HCT116 (cell line): Measurements from ENCODE around the gene ANGPTL4. TPM values are rescaled to one million over a fixed set of nuclear protein-coding genes. Genes with fewer than 3 reads are reported as not detected.
"Not testable (repeated sequence)": the region's sequence is repeated elsewhere in the genome, so short reads cannot be mapped to it uniquely, and the experiment has no call there.

Experiments used
- ATAC-seq: fragments of 200-7000 bp; cut with Tn5 transposase; 2 replicates; pipeline ENCODE4 v1.9.1; 2020; ENCODE audit warnings: mild to moderate bottlenecking, moderate library complexity
- BruUV-seq: library from RNA; stranded (reverse); fragments of 400-500 nt; replicated peaks from 2 replicates; lab custom pipeline; 2021; lab: Mats Ljungman, UMichigan
- CTCF ChIA-PET: fragments of 300-600 bp; sonication (Branson Sonifier 250); formaldehyde crosslinking; loops from one replicate; lab custom pipeline; 2021; ENCODE audit warnings: antibody characterized with exemption; lab: Charles Lee
- POLR2A ChIA-PET: fragments of 300-600, 350-600 bp; sonication (Branson Sonifier 250); formaldehyde crosslinking; loops from one replicate; lab custom pipeline; 2021; ENCODE audit warnings: antibody characterized with exemption; lab: Charles Lee
- RAD21 ChIA-PET, 2 experiments: fragments of 300-600 bp; sonication (Branson Sonifier 250); formaldehyde crosslinking; loops; one replicate each; lab custom pipeline; 2023; ENCODE audit warnings: low total read pairs in 2 of 2; ENCODE audit not compliant: uncharacterized antibody in 2 of 2, unreplicated experiment in 2 of 2, low non-redundant PET in 1 of 2; lab: Charles Lee
- DNase-seq: peaks from one replicate; pipeline ENCODE4 v3.0.0-alpha.2; 2010; ENCODE audit warnings: low read depth, low spot score
- H2AFZ ChIP-seq: fragments of 200-600 bp; shearing (Covaris generic), sonication (generic); 2 replicates; pipeline ENCODE4 v1.6.1; 2017; ENCODE audit warnings: low read depth, mixed run types, mixed read lengths, antibody characterized with exemption, low read length; ENCODE audit not compliant: poor library complexity, severe bottlenecking
- H3K27ac ChIP-seq: 2 replicates; pipeline ENCODE4 v1.5.1; 2012; ENCODE audit warnings: low read depth, low read length
- H3K27me3 ChIP-seq: fragments of 200-600 bp; sonication (generic); 2 replicates; pipeline ENCODE4 v1.6.1; 2016; ENCODE audit warnings: mixed run types, low read length, mixed read lengths; ENCODE audit not compliant: insufficient read depth
- H3K36me3 ChIP-seq, 2 experiments: fragments of 200-500 bp in 1 of 2; fragments of 200-600 bp in 1 of 2; sonication (Bioruptor generic) in 1 of 2; sonication (generic) in 1 of 2; 2 replicates each; pipeline versions ENCODE4 v1.5.1 to v1.6.1; 2014 to 2016; ENCODE audit warnings: low read length in 2 of 2, inconsistent platforms in 1 of 2, mixed read lengths in 1 of 2, mixed run types in 1 of 2; ENCODE audit not compliant: insufficient read depth in 2 of 2, control insufficient read depth in 1 of 2
- H3K4me1 ChIP-seq, 2 experiments: fragments of 200-600 bp in 1 of 2; sonication (generic) in 1 of 2; 2 replicates each; pipeline versions ENCODE4 v1.5.1 to v1.6.1; 2012 to 2017; ENCODE audit warnings: low read length in 2 of 2, inconsistent platforms in 1 of 2, mild to moderate bottlenecking in 1 of 2, mixed read lengths in 1 of 2, mixed run types in 1 of 2, moderate library complexity in 1 of 2; ENCODE audit not compliant: insufficient read depth in 2 of 2, control insufficient read depth in 1 of 2
- H3K4me2 ChIP-seq: fragments of 200-600 bp; sonication (generic); 2 replicates; pipeline ENCODE4 v1.6.1; 2017; ENCODE audit warnings: mixed run types, low read length, mixed read lengths
- H3K4me3 ChIP-seq, 2 experiments: fragments of 200-600 bp in 1 of 2; sonication (generic) in 1 of 2; replicated peaks in 1 of 2; 2 replicates each; pipeline ENCODE4 v1.5.1; 2011 to 2016; ENCODE audit warnings: low read length in 2 of 2, control low read depth in 1 of 2, low read depth in 1 of 2, mild to moderate bottlenecking in 1 of 2, mixed read lengths in 1 of 2, mixed run types in 1 of 2
- H3K79me2 ChIP-seq: fragments of 200-600 bp; sonication (generic); 2 replicates; pipeline ENCODE4 v1.6.1; 2017; ENCODE audit warnings: mild to moderate bottlenecking, mixed run types, low read length, moderate library complexity, mixed read lengths; ENCODE audit not compliant: insufficient read depth
- H3K9ac ChIP-seq: fragments of 200-600 bp; sonication (generic); 2 replicates; pipeline ENCODE4 v1.6.1; 2016; ENCODE audit warnings: low read length, mixed read lengths
- H3K9me2 ChIP-seq: fragments of 200-600 bp; sonication (generic), shearing (Covaris generic); 2 replicates; pipeline ENCODE4 v1.6.1; 2017; ENCODE audit warnings: mixed run types, mild to moderate bottlenecking, moderate library complexity; ENCODE audit not compliant: insufficient read depth
- H3K9me3 ChIP-seq, 2 experiments: fragments of 200-500 bp in 1 of 2; fragments of 200-600 bp in 1 of 2; sonication (Bioruptor generic) in 1 of 2; sonication (generic) in 1 of 2; 2 replicates each; pipeline ENCODE4 v1.6.1; 2014 to 2017; ENCODE audit warnings: low read length in 2 of 2, mixed read lengths in 2 of 2, inconsistent platforms in 1 of 2, low read depth in 1 of 2, mild to moderate bottlenecking in 1 of 2, mixed run types in 1 of 2, moderate library complexity in 1 of 2; ENCODE audit not compliant: control insufficient read depth in 1 of 2, insufficient read depth in 1 of 2
- H4K20me1 ChIP-seq: fragments of 200-600 bp; sonication (generic), shearing (Covaris generic); 2 replicates; pipeline ENCODE4 v1.6.1; 2017; ENCODE audit warnings: mixed run types, mild to moderate bottlenecking, moderate library complexity; ENCODE audit not compliant: insufficient read depth
- ATF3 ChIP-seq: IDR thresholded peaks from 2 replicates; pipeline ENCODE4 v1.6.1; 2012
- EGR1 ChIP-seq: IDR thresholded peaks from 2 replicates; pipeline ENCODE4 v1.6.1; 2012; ENCODE audit warnings: low read depth
- EZH2 ChIP-seq: fragments of 200-600 bp; sonication (generic); IDR thresholded peaks from 2 replicates; pipeline ENCODE4 v1.6.1; 2017; ENCODE audit warnings: antibody characterized with exemption, mixed run types
- EZH2phosphoT487 ChIP-seq: fragments of 200-600 bp; IDR thresholded peaks from 2 replicates; pipeline ENCODE4 v1.6.1; 2018; ENCODE audit warnings: antibody characterized with exemption, borderline replicate concordance
- MAX ChIP-seq: IDR thresholded peaks from 2 replicates; pipeline ENCODE4 v1.6.1; 2012
- POLR2A ChIP-seq: IDR thresholded peaks from 2 replicates; pipeline ENCODE4 v1.7.0; 2011; ENCODE audit warnings: borderline replicate concordance; ENCODE audit not compliant: insufficient read depth, insufficient read length; ENCODE audit errors: extremely low read depth
- POLR2AphosphoS5 ChIP-seq: IDR thresholded peaks from 2 replicates; pipeline ENCODE4 v1.6.1; 2011; ENCODE audit warnings: mild to moderate bottlenecking, low read depth, low read length, moderate library complexity
- RAD21 ChIP-seq: IDR thresholded peaks from 2 replicates; pipeline ENCODE4 v1.6.1; 2012; ENCODE audit warnings: low read depth, mild to moderate bottlenecking
- REST ChIP-seq: IDR thresholded peaks from 2 replicates; pipeline ENCODE4 v1.6.1; 2012; ENCODE audit warnings: low read depth
- SIN3A ChIP-seq: IDR thresholded peaks from 2 replicates; pipeline ENCODE4 v1.6.1; 2012; ENCODE audit warnings: low read depth
- SP1 ChIP-seq: IDR thresholded peaks from 2 replicates; pipeline ENCODE4 v1.6.1; 2012; ENCODE audit warnings: low read depth
- TCF7L2 ChIP-seq: IDR thresholded peaks from 2 replicates; pipeline ENCODE4 v1.7.0; 2011; ENCODE audit warnings: borderline replicate concordance, inconsistent platforms; ENCODE audit not compliant: insufficient read depth, insufficient read length; ENCODE audit errors: extremely low read depth
- ZFX ChIP-seq: fragments of 450-650 bp; IDR thresholded peaks from 2 replicates; pipeline ENCODE4 v1.6.1; 2017
- intact Hi-C: fragments of 100-400 bp; cut with micrococcal nuclease; formaldehyde crosslinking; loops from 2 replicates; pipeline ENCODE4 v1.10.0; 2022
- total RNA-seq: library from RNA; stranded (reverse); gene quantifications from one replicate; pipeline ENCODE4 v1.2.1, GENCODE V29; 2021; ENCODE audit not compliant: unreplicated experiment
- TF ChIP-seq, protein P1 (sequence below): IDR thresholded peaks from 2 replicates; pipeline ENCODE4 v1.6.1; 2011; ENCODE audit warnings: mild to moderate bottlenecking, low read length, moderate library complexity; ENCODE audit not compliant: insufficient replicate concordance; ENCODE audit errors: extremely low read depth

ANGPTL4 gene
- total RNA-seq, 1 experiment from 2014 or later: 54.8 TPM

DNA sequence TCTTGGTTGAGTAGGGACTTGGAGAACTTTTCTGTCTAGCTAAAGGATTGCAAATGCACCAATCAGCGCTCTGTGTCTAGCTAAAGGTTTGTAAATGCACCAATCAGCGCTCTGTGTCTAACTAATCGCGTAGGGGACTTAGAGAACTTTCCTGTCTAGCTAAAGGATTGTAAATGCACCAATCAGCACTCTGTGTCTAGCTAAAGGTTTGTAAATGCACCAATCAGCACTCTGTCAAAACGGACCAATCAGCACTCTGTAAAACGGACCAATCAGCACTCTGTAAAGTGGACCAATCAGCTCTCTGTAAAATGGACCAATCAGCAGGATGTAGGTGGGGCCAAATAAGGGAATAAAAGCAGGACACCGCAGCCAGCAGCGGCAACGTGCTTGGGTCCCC, 22.5 kb downstream of the ANGPTL4 start:
- H3K9me2 ChIP-seq, CTCF ChIA-PET, DNase-seq, H3K27ac ChIP-seq, H3K9me3 ChIP-seq, H3K79me2 ChIP-seq, H3K4me2 ChIP-seq, ATAC-seq, H3K27me3 ChIP-seq, H4K20me1 ChIP-seq, H3K4me3 ChIP-seq, intact Hi-C loops, H3K9ac ChIP-seq, H2AFZ ChIP-seq: not testable (repeated sequence)
- H3K4me1 ChIP-seq: peaks cover 5 to 18% of the 10 kb centered on the region in 2 experiments; a peak in 3 of 4 replicates
- POLR2A ChIA-PET: interaction anchor here (0.6 to 2.0 kb wide), 2 partner anchors 10 to 29 kb away, joined by 3 to 12 read pairs; no protein-coding TSS in a partner anchor
- TF ChIP-seq SP1: peak; percentile 7; the same call in 1 of the 2 replicates
- TF ChIP-seq, all 23 proteins: peak for 1; not testable (repeated sequence) for 22
- BruUV-seq, RAD21 ChIA-PET, H3K36me3 ChIP-seq: not testable (repeated sequence)

- no peaks in the 10 kb centered on the region for H3K36me3 ChIP-seq
- no peak overlapping the region for H3K9ac ChIP-seq
- no peaks in the 10 kb centered on the region for H3K9me2 ChIP-seq
- H3K4me1 ChIP-seq: peaks cover 6 to 23% of the 10 kb centered on the region in 2 experiments; a peak in 3 of 4 replicates
- POLR2A ChIA-PET: interaction anchor here (0.6 to 2.0 kb wide), 2 partner anchors 10 to 29 kb away, joined by 3 to 12 read pairs; no protein-coding TSS in a partner anchor
- RAD21 ChIA-PET: no interaction called here
- H3K27me3 ChIP-seq: no peaks in the 10 kb centered on the region
- no peaks in the 10 kb centered on the region; the same call in 1 of the 2 replicates for H4K20me1 ChIP-seq
- H3K79me2 ChIP-seq: peaks cover 12% of the 10 kb centered on the region
- H3K4me2 ChIP-seq: no peak overlapping the region
- H2AFZ ChIP-seq: no peak overlapping the region
- ATAC-seq (no peak), DNase-seq (no peak)
- H3K4me3 ChIP-seq: no peak overlapping the region
- no peak overlapping the region for H3K27ac ChIP-seq
- CTCF ChIA-PET: no interaction called here
- TSS peak; percentile 26 for BruUV-seq
- intact Hi-C loops: no loop called here
- H3K9me3 ChIP-seq: no peaks in the 10 kb centered on the region; a peak in 1 of 4 replicates
- TF ChIP-seq POLR2A: no peak
- TF ChIP-seq MAX: no peak
- TF ChIP-seq EZH2: no peak
- TF ChIP-seq EGR1: no peak
- TF ChIP-seq EZH2phosphoT487: no peak
- no peak for TF ChIP-seq REST
- no peak for TF ChIP-seq ZFX
- no peak for TF ChIP-seq ATF3
- TF ChIP-seq SIN3A: no peak
- TF ChIP-seq, protein P1, sequence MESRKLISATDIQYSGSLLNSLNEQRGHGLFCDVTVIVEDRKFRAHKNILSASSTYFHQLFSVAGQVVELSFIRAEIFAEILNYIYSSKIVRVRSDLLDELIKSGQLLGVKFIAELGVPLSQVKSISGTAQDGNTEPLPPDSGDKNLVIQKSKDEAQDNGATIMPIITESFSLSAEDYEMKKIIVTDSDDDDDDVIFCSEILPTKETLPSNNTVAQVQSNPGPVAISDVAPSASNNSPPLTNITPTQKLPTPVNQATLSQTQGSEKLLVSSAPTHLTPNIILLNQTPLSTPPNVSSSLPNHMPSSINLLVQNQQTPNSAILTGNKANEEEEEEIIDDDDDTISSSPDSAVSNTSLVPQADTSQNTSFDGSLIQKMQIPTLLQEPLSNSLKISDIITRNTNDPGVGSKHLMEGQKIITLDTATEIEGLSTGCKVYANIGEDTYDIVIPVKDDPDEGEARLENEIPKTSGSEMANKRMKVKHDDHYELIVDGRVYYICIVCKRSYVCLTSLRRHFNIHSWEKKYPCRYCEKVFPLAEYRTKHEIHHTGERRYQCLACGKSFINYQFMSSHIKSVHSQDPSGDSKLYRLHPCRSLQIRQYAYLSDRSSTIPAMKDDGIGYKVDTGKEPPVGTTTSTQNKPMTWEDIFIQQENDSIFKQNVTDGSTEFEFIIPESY: no peak
- no peak for TF ChIP-seq POLR2AphosphoS5
- TF ChIP-seq TCF7L2: no peak
- no peak for TF ChIP-seq RAD21
Observed at GRCh38 chr19:8386990-8387389, 23.0 kb downstream of the ANGPTL4 start.
